ENCODE results near the gene BTBD18. TPM values are rescaled to one million over a fixed set of nuclear protein-coding genes. Genes with fewer than 3 reads are reported as not detected.

BTBD18 gene
- not detected for total RNA-seq

- DNase-seq (ENCODE audit: low spot score) = no peak
- ATAC-seq = peak; percentile 96
Measured at GRCh38 chr11:57751676-57752253, at the start of gene BTBD18. Gene BTBD18, minus strand, starts transcription at chr11:57751819. Its CDS starts 631 bp downstream, at chr11:57751188.

GRCh38 chr11:57801183-57801485 is 49.5 kb upstream of the BTBD18 start:
- ATAC-seq = no peak
- DNase-seq (ENCODE audit: low spot score) = no peak

- peak; percentile 90 for ATAC-seq
- DNase-seq (ENCODE audit: low spot score) = no peak
Measured at GRCh38 chr11:57800444-57801182, 49.0 kb upstream of the BTBD18 start.

DNA sequence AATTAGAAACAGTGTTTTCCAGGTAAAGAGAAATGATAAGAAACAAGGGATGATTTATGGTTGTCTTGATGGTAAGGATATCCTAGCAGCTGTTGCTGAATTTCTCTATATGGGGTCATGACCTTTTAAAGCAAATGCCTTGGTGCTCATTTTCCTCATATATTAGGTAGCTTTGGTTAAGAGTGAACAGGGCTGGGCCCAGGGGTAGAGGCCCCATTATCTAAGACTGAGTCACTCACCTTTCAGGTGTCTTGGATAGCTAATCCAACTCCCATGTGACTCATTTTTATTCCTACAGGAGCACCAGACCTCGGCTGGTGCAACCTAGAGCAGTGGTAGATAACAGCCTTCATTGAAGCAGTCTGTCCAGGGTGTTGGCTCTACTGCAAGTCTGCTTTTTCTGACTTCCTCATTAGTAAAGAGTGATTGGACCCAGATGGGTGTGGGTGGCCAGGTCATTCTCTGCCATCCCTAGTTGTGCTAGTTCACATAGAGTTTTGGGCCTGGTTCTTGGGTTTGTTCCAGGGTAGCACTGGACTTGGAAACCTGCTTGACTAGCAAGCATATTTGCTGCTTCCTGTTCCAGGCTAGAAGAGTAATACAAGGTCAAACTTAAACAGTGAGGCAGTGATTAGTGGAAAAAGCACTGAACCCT is 47.4 kb upstream of the BTBD18 start:
- DNase-seq (ENCODE audit: low spot score) = peak; percentile 84
- peak; percentile 82 for ATAC-seq

DNA sequence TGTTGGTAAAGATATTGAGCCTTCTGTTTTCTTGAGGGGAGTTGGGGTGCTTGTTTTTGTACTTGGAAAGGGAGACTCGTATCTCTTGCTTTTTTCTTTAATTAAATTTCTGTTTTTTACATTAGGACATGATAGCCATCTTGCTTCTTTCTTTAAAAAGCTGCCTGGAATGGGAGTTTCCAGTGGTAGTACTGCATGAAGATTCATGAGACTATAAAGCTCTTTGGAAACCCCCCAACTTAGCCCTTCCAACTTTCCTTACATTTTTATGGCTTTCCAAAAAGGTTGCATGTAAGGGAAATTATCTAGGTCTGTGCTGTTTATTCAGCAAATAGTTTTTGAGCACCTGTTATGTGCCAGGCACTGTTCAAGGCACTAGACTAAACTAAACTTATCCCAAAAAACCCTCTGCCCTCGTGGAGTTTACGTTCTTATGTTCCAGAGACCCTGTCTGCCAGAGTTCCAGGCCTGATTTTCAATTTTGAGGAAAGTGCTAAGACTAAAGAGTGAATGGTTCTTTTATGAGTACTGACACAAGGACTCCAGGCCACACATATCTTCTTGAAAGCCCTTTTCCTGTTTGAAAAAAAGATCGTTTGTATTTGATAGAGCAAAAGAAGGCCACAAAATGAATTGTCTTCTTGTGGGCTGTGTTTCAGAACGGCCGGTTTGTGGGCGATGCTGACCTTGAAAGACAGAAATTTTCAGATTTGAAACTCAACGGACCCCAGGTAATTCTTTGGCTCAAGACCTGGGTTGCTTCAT is 41.9 kb upstream of the BTBD18 start:
- no peak for ATAC-seq
- no peak for DNase-seq (ENCODE audit: low spot score)

- no peak for DNase-seq (ENCODE audit: low spot score)
- ATAC-seq = peak; percentile 41
Measured at GRCh38 chr11:57792870-57793269, 41.3 kb upstream of the BTBD18 start.

DNA sequence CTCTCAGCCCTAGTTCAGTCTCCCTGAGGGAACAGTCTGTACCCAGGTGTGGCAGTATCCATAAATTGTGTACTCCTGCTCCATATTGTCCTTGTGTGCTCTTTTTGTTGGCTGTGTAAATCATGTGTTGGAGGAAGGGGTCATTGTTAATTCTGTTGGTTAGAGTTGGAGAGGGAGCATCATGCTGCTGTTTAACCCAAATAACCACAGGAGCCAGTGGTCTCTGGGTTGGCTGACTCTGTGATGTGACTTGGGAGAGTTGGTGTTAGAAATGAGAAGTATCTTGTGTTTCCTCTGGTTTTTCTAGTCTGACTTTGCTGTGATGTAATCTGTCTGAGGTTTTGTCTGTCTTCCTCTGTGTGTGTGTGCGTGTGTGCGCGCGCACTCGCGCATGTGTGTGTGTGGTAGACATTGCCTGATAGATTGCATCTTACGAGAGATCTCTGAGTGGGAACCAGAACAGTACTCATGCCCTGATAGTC is 40.5 kb upstream of the BTBD18 start:
- peak; percentile 48 for ATAC-seq
- DNase-seq (ENCODE audit: low spot score) = peak; percentile 63

DNA sequence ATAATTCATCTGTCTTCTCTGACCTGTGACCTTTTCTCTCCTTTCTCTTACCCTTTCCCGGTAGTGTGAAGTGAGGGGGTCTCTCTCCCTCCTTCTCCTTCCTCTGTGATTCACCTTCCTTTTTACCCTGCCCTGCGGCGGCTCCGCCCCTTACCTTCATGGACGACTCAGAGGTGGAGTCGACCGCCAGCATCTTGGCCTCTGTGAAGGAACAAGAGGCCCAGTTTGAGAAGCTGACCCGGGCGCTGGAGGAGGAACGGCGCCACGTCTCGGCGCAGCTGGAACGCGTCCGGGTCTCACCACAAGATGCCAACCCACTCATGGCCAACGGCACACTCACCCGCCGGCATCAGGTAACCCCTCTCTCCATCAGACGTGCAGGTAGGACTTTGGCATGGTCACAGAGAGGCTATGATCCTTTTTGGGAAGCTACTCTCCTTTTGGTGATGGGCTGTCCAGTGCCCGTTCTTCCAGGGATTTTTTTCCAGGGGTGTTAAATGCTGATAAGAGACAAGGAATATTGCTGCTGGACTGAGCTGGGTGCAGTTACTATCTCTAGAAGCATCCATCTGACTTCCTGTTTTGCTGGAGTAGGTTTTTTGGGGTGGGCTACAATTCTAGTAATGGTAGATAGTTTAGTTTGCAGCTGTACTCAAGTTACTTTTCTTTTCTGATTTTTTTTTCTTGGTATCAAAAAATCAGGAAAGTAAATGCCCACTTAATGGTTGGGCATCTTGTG is 39.9 kb upstream of the BTBD18 start:
- no peak for ATAC-seq
- DNase-seq (ENCODE audit: low spot score) = no peak

GRCh38 chr11:57788703-57789088 is 37.1 kb upstream of the BTBD18 start:
- DNase-seq (ENCODE audit: low spot score) (no peak), ATAC-seq (peak; percentile 39)

DNA sequence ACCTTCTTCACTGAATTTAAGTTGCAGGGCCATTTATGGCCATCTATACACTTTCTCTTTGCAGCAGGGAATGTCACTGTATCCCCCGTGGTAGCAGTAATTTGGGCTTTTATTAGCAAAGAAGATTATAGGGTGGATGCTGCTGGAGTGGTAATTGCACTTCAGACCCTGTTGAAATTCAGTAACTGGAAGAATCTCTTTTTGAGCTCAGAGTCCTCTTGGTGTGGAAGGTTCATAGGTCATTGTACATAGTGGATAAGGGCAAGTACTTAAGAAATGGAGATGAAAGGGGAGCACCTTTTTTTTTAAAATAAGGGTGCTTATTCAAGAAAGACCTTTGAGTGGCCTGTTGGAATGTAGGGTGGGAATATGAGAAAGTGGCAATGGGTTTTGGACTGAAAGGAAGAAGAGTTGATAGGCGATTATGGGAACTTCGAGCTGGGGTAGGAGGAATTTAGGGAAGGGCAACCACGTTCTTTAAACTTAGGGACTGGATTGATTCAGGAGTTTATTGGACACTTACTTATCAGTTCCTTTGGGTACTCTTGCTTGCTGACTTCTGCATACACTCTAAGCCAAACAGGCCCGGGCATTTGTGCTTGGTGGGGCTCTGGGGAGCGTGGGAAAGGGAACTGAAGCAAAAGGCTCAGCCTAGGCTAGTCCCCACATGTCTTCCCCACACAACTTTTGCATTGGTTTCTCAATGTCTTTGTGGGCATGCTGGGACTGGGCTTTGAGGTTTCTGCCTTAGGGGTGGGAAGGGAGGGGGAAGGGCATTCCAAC is 36.5 kb upstream of the BTBD18 start:
- ATAC-seq = peak; percentile 68

GRCh38 chr11:57787006-57787604 is 35.5 kb upstream of the BTBD18 start:
- no peak for ATAC-seq
- DNase-seq (ENCODE audit: low spot score) = no peak

More for the DNA sequence above, 36.5 kb upstream of the BTBD18 start:
- DNase-seq (ENCODE audit: low spot score) = no peak

GRCh38 chr11:57786436-57786835 is 34.8 kb upstream of the BTBD18 start:
- DNase-seq (ENCODE audit: low spot score) (no peak), ATAC-seq (no peak)

GRCh38 chr11:57785072-57785471 is 33.5 kb upstream of the BTBD18 start:
- DNase-seq (ENCODE audit: low spot score) = no peak
- ATAC-seq = no peak

GRCh38 chr11:57781529-57781943 is 29.9 kb upstream of the BTBD18 start:
- DNase-seq (ENCODE audit: low spot score) (no peak), ATAC-seq (no peak)

DNA sequence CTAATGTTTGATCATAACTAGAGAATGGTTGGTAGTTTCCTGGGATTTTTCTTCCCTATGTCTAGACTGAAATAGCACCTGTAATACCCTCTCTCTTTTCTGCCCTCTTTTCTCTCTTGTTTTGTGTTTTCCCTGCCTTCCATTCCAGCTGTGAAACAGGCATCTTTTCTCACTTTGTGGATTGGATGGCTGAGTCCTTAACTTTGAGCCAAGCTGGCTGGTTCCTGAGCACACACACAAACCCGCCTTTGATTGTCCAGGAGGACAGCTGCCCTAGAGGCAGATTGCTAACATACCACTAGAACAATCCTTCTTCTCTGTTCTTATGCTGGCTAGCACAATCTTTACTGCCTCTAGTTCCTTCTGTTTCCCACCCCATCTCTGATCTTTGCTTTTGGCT is 27.7 kb upstream of the BTBD18 start:
- peak; percentile 62 for ATAC-seq
- no peak for DNase-seq (ENCODE audit: low spot score)

DNA sequence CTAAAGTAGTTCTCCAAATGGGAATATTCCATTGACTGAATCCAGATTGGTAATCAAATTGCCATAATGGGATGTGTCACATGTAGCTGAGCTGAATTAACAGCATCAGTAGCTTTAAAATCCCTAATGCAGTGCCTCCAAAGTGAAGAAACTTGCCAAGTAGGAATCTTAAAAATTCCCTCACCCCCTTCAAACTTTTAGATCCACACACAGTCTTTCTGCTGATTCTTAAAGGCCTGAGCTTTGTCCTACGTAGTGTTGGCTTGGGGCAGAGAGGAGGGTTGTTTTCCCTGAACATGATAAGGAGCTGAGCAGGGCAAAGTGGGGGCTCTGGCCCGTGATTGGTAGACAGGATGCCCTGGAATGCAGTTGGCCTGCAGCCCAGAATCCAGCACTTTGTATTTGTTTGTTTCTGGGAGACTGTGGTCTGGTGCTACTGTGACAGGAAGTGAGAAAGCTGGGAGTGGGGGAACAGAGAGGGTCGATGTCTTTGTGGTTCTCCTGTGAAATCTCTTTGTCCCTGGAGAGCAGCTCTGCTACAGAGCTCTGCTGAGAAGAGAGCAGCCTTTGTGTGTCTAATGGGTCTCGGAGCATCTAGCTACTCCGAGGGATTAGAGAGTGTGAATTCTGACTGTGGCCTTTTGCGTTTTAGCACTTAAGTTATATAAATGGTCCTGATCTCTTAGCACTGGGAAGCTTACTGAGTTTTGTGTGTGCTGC is 26.9 kb upstream of the BTBD18 start:
- ATAC-seq (peak; percentile 89), DNase-seq (ENCODE audit: low spot score) (peak; percentile 96)

GRCh38 chr11:57777969-57778317 is 26.3 kb upstream of the BTBD18 start:
- DNase-seq (ENCODE audit: low spot score) = peak; percentile 81
- peak; percentile 83 for ATAC-seq

GRCh38 chr11:57776577-57777210 is 25.1 kb upstream of the BTBD18 start:
- no peak for ATAC-seq

More at GRCh38 chr11:57776577-57777210, 25.1 kb upstream of the BTBD18 start:
- no peak for DNase-seq (ENCODE audit: low spot score)
